ENCODE measurements around the gene HOOK1.
A peak's percentile ranks its signal among the peaks of the same experiment; 100 is the strongest.
"Not testable (repeated sequence)": the region's sequence is repeated elsewhere in the genome, so short reads cannot be mapped to it uniquely, and the experiment has no call there.

HOOK1 gene

GRCh38 chr1:59897165-59897564 is 82.4 kb downstream of the HOOK1 start:
- no peak for DNase-seq

GRCh38 chr1:59898927-59899326 is 84.2 kb downstream of the HOOK1 start:
- DNase-seq: no peak

GRCh38 chr1:59900640-59901039 is 85.9 kb downstream of the HOOK1 start:
- no peak for DNase-seq

- no peak for DNase-seq
Measured at GRCh38 chr1:59901770-59902388, 87.1 kb downstream of the HOOK1 start.

GRCh38 chr1:59903141-59903754 is 88.5 kb downstream of the HOOK1 start:
- peak in 1 of 2 experiments; percentile 16 for DNase-seq

GRCh38 chr1:59906931-59907330 is 92.2 kb downstream of the HOOK1 start:
- no peak for DNase-seq

GRCh38 chr1:59908084-59908483 is 93.3 kb downstream of the HOOK1 start:
- no peak for DNase-seq

GRCh38 chr1:59908682-59909081 is 93.9 kb downstream of the HOOK1 start:
- no peak for DNase-seq

- DNase-seq: not testable (repeated sequence)
Measured at GRCh38 chr1:59914791-59915286, 100.1 kb downstream of the HOOK1 start.

- DNase-seq: no peak
Measured at GRCh38 chr1:59915516-59915915, 100.8 kb downstream of the HOOK1 start.

- no peak for DNase-seq
Measured at GRCh38 chr1:59917026-59917784, 102.5 kb downstream of the HOOK1 start.

GRCh38 chr1:59917785-59918180 is 103.0 kb downstream of the HOOK1 start:
- DNase-seq: no peak

GRCh38 chr1:59919746-59920145 is 105.0 kb downstream of the HOOK1 start:
- DNase-seq: no peak

- not testable (repeated sequence) for DNase-seq
Measured at GRCh38 chr1:59921258-59921899, 106.6 kb downstream of the HOOK1 start.

- DNase-seq: no peak
Measured at GRCh38 chr1:59924653-59925052, 109.9 kb downstream of the HOOK1 start.
